GM08714 (cell line): Measurements from ENCODE around the gene VPS11.
"Not testable (repeated sequence)": the region's sequence is repeated elsewhere in the genome, so short reads cannot be mapped to it uniquely, and the experiment has no call there.

Experiments used
- H3K4me3 ChIP-seq: fragments of 200-500 bp; sonication (Bioruptor generic); 2 replicates; pipeline ENCODE4 v1.5.1; 2014; ENCODE audit warnings: mild to moderate bottlenecking, low read length, inconsistent platforms
- ZNF274 ChIP-seq: IDR thresholded peaks from 2 replicates; pipeline ENCODE4 v1.6.1; 2012; ENCODE audit warnings: mild to moderate bottlenecking, low read depth, low read length

The VPS11 gene

GRCh38 chr11:119095066-119095880 is 27.7 kb downstream of the VPS11 start:
- no peak for TF ChIP-seq ZNF274
- peak overlapping the region; percentile 91 for H3K4me3 ChIP-seq

GRCh38 chr11:119099711-119100110 is 32.1 kb downstream of the VPS11 start:
- no peak for TF ChIP-seq ZNF274
- no peak overlapping the region for H3K4me3 ChIP-seq

GRCh38 chr11:119100246-119100970 is 32.8 kb downstream of the VPS11 start:
- no peak for TF ChIP-seq ZNF274
- H3K4me3 ChIP-seq: peak overlapping the region; percentile 70

- no peak for TF ChIP-seq ZNF274
- peak overlapping the region; percentile 70 for H3K4me3 ChIP-seq
Observed at GRCh38 chr11:119100994-119101758, 33.6 kb downstream of the VPS11 start.

GRCh38 chr11:119101759-119102423 is 34.3 kb downstream of the VPS11 start, which contains the start of gene DPAGT1:
TSS of gene DPAGT1 (minus strand) at chr11:119101853. CDS start at chr11:119101655, 198 bp downstream.
- peak within 1 kb of the TSS; percentile 70 for H3K4me3 ChIP-seq

GRCh38 chr11:119103161-119103664 is 35.6 kb downstream of the VPS11 start:
- not testable (repeated sequence) for H3K4me3 ChIP-seq

More at GRCh38 chr11:119101759-119102423, 34.3 kb downstream of the VPS11 start, which contains the start of gene DPAGT1:
- TF ChIP-seq ZNF274: no peak

- TF ChIP-seq ZNF274: no peak
Observed at GRCh38 chr11:119103793-119104192, 36.2 kb downstream of the VPS11 start.

GRCh38 chr11:119106564-119107537 is 39.2 kb downstream of the VPS11 start, which contains the start of gene C2CD2L:
TSS of gene C2CD2L (plus strand) at chr11:119107344. CDS start at chr11:119107742, 398 bp downstream.
- no peak for TF ChIP-seq ZNF274

More at GRCh38 chr11:119103793-119104192, 36.2 kb downstream of the VPS11 start:
- H3K4me3 ChIP-seq: no peak overlapping the region

GRCh38 chr11:119107538-119108145 is 40.0 kb downstream of the VPS11 start:
- H3K4me3 ChIP-seq: peak overlapping the region; percentile 76
- no peak for TF ChIP-seq ZNF274

More at GRCh38 chr11:119106564-119107537, 39.2 kb downstream of the VPS11 start, which contains the start of gene C2CD2L:
- peak within 1 kb of the TSS; percentile 76 for H3K4me3 ChIP-seq

- H3K4me3 ChIP-seq: peak overlapping the region; percentile 76
- no peak for TF ChIP-seq ZNF274
Observed at GRCh38 chr11:119108146-119108856, 40.7 kb downstream of the VPS11 start.

GRCh38 chr11:119108857-119109221 is 41.2 kb downstream of the VPS11 start:
- H3K4me3 ChIP-seq: peak overlapping the region; percentile 76; the same call in 1 of the 2 replicates

More at GRCh38 chr11:119108857-119109221, 41.2 kb downstream of the VPS11 start:
- TF ChIP-seq ZNF274: no peak
